ENCODE measurements around the gene ANKS4B.
"Not testable (repeated sequence)": the region's sequence is repeated elsewhere in the genome, so short reads cannot be mapped to it uniquely, and the experiment has no call there.

Gene ANKS4B

GRCh38 chr16:21289789-21290188 is 56.3 kb downstream of the ANKS4B start:
- DNase-seq (ENCODE audit: low read depth) = not testable (repeated sequence)

- DNase-seq (ENCODE audit: low read depth) = peak; percentile 100
Measured at GRCh38 chr16:21300309-21301167, 67.0 kb downstream of the ANKS4B start.

- peak; percentile 58 for DNase-seq (ENCODE audit: low read depth)
Measured at GRCh38 chr16:21301168-21301894, 67.8 kb downstream of the ANKS4B start.

GRCh38 chr16:21301895-21302291 is 68.4 kb downstream of the ANKS4B start:
- DNase-seq (ENCODE audit: low read depth) = no peak

- no peak for DNase-seq (ENCODE audit: low read depth)
Measured at GRCh38 chr16:21302454-21302853, 69.0 kb downstream of the ANKS4B start.

- peak; percentile 96 for DNase-seq (ENCODE audit: low read depth)
Measured at GRCh38 chr16:21302898-21303528, 69.5 kb downstream of the ANKS4B start.

Data from stromal cell of bone marrow (primary cell).